A673 (cell line): ENCODE results near the gene ITGB8. TPM values are rescaled to one million over a fixed set of nuclear protein-coding genes. Genes with fewer than 3 reads are reported as not detected.
A peak's percentile ranks its signal among the peaks of the same experiment; 100 is the strongest.

ENCODE experiments used
- Bru-seq: library from RNA; stranded (reverse); fragments of 400-500 nt; gene quantifications from one replicate; lab custom pipeline; 2021; lab: Mats Ljungman, UMichigan
- BruChase-seq, 2 experiments: library from RNA; stranded (reverse); fragments of 400-500 nt; gene quantifications; one replicate each; lab custom pipeline; 2021; lab: Mats Ljungman, UMichigan
- BruUV-seq: library from RNA; stranded (reverse); fragments of 400-500 nt; replicated peaks from 2 replicates; lab custom pipeline; 2021; lab: Mats Ljungman, UMichigan
- CTCF ChIA-PET: fragments of 300-600 bp; sonication (Branson Sonifier 250); formaldehyde crosslinking; loops from one replicate; lab custom pipeline; 2022; ENCODE audit warnings: antibody characterized with exemption; lab: Charles Lee
- POLR2A ChIA-PET: fragments of 300-600 bp; sonication (Branson Sonifier 250); formaldehyde crosslinking; loops from one replicate; lab custom pipeline; 2022; ENCODE audit warnings: antibody characterized with exemption; ENCODE audit not compliant: low non-redundant PET; lab: Charles Lee
- DNase-seq: peaks from one replicate; pipeline ENCODE4 v3.0.0-alpha.2; 2015; ENCODE audit warnings: low spot score
- H3K27ac ChIP-seq: fragments of 200-600 bp; sonication (generic); 2 replicates; pipeline ENCODE4 v1.5.1; 2016; ENCODE audit warnings: mixed run types, low read depth, mild to moderate bottlenecking, mixed read lengths, antibody characterized with exemption, low read length; ENCODE audit not compliant: poor library complexity, severe bottlenecking
- H3K27me3 ChIP-seq: fragments of 200-600 bp; sonication (generic); replicated peaks from 2 replicates; pipeline ENCODE4 v1.6.1; 2017; ENCODE audit warnings: mixed run types, low read depth, mild to moderate bottlenecking, mixed read lengths, antibody characterized with exemption, low read length; ENCODE audit not compliant: insufficient read depth, poor library complexity
- H3K36me3 ChIP-seq: fragments of 200-600 bp; sonication (generic); 2 replicates; pipeline ENCODE4 v1.6.1; 2016; ENCODE audit warnings: mixed run types, mild to moderate bottlenecking, mixed read lengths, antibody characterized with exemption, low read length; ENCODE audit not compliant: insufficient read depth, poor library complexity, severe bottlenecking
- H3K4me1 ChIP-seq: fragments of 200-600 bp; sonication (generic); 2 replicates; pipeline ENCODE4 v1.6.1; 2017; ENCODE audit warnings: mixed run types, mild to moderate bottlenecking, mixed read lengths, antibody characterized with exemption, low read length; ENCODE audit not compliant: insufficient read depth, poor library complexity, severe bottlenecking
- H3K4me3 ChIP-seq: fragments of 200-600 bp; sonication (generic); 2 replicates; pipeline ENCODE4 v1.5.1; 2016; ENCODE audit warnings: low read depth, mixed run types, mild to moderate bottlenecking, mixed read lengths, low read length; ENCODE audit not compliant: poor library complexity, severe bottlenecking
- H3K9me3 ChIP-seq: fragments of 200-600 bp; sonication (generic); 2 replicates; pipeline ENCODE4 v1.6.1; 2016; ENCODE audit warnings: mixed run types, low read depth, mild to moderate bottlenecking, mixed read lengths, antibody characterized with exemption, low read length; ENCODE audit not compliant: poor library complexity, severe bottlenecking
- EZH2 ChIP-seq: fragments of 200-600 bp; sonication (generic); IDR thresholded peaks from 2 replicates; pipeline ENCODE4 v1.6.1; 2017; ENCODE audit warnings: borderline replicate concordance, low read depth, mild to moderate bottlenecking, mixed read lengths, antibody characterized with exemption, low read length; ENCODE audit not compliant: poor library complexity, severe bottlenecking
- intact Hi-C: fragments of 100-400 bp; cut with micrococcal nuclease; formaldehyde crosslinking; loops from one replicate; pipeline ENCODE4 v1.10.0; 2022; ENCODE audit not compliant: unreplicated experiment
- long read RNA-seq: library from polyadenylated mRNA; stranded (forward); transcript quantifications from one replicate; pipeline ENCODE4 v2.0.0, GENCODE V29; 2022
- total RNA-seq: library from RNA; stranded (reverse); gene quantifications from 2 replicates; pipeline ENCODE4 v1.2.3, GENCODE V29; 2021
- TF ChIP-seq, protein P1 (sequence below): fragments of 300-800, 200-600 bp; sonication (generic); conservative IDR thresholded peaks from 2 replicates; pipeline ENCODE4 v1.5.1; 2017; ENCODE audit warnings: low read depth, mild to moderate bottlenecking, antibody characterized with exemption, low read length, moderate library complexity, mixed read lengths

The ITGB8 gene
- total RNA-seq (0.90 and 1.3 TPM in 2 replicates), Bru-seq, nascent RNA (percentile 42 among the genes with signal in this experiment), BruChase-seq, experiment 1, labeled RNA remaining after a 2-hour chase (percentile 44 among the genes with signal in this experiment), BruChase-seq, experiment 2, labeled RNA remaining after a 6-hour chase (percentile 34 among the genes with signal in this experiment)
- long read RNA-seq, partial matches to known transcripts, result 1 of 1 reads
- long read RNA-seq, other reads (novel, unspliced or antisense), result 0 of 1 reads

DNA sequence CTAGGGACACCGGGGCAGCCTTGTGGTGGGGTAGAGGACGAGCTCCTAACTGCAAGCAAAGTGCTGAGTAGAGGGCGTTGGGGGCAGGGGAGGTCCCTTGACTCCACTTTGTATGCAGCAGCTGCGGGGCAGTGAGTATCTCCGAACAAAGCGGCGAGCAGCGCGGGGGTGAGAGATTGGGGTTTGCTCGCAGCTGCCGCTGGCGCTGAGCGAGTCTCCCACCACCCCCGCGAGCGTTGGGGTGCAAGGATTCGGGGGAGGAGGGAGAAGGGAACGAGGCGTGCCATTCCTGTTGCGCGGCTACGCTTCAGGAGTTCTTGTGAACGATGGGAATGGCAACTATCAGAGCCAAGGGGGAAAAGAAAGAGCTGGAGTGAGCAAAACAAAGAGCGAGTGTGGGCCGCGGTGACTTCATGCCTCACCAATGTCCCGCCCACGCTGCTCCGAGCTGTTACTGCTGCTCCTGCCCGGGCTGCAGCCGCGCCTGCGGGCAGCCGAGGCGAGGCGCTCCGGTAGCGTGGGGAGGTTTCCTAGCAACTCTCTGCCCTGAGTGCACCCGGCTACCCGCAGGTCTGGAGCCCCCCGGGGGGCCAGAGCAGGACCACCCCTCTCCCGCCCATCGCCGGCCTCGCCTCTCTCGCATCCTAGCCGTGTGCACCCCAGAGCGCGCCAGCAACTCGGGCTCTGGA, at the start of gene ITGB8:
ITGB8 (plus strand) TSS at position 662 of the 689 bp plus-strand sequence. CDS start 907 bp downstream, outside the sequence.
- Histone ChIP-seq H3K4me3 (peak within 1 kb of the TSS; percentile 61), H3K9me3 (no peaks in the 10 kb centered on the region), H3K4me1 (peaks cover 2% of the 10 kb centered on the region), H3K27me3 (peaks cover 7% of the 10 kb centered on the region), H3K27ac (peak within 1 kb of the TSS; percentile 28), H3K36me3 (no peaks in the 10 kb centered on the region)
- BruUV-seq, result no TSS peak
- ChIA-PET CTCF (interaction anchor here (1.2 to 1.9 kb wide), 2 partner anchors 268 to 583 kb away, joined by 3 to 9 read pairs; no protein-coding TSS in a partner anchor), POLR2A (interaction anchor here (0.5 to 0.6 kb wide), 2 partner anchors 352 to 601 kb away, joined by 4 read pairs; no protein-coding TSS in a partner anchor)
- TF ChIP-seq, protein P1, sequence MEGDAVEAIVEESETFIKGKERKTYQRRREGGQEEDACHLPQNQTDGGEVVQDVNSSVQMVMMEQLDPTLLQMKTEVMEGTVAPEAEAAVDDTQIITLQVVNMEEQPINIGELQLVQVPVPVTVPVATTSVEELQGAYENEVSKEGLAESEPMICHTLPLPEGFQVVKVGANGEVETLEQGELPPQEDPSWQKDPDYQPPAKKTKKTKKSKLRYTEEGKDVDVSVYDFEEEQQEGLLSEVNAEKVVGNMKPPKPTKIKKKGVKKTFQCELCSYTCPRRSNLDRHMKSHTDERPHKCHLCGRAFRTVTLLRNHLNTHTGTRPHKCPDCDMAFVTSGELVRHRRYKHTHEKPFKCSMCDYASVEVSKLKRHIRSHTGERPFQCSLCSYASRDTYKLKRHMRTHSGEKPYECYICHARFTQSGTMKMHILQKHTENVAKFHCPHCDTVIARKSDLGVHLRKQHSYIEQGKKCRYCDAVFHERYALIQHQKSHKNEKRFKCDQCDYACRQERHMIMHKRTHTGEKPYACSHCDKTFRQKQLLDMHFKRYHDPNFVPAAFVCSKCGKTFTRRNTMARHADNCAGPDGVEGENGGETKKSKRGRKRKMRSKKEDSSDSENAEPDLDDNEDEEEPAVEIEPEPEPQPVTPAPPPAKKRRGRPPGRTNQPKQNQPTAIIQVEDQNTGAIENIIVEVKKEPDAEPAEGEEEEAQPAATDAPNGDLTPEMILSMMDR, result no peak
- no peak for TF ChIP-seq EZH2
- peak; percentile 85 for DNase-seq
- intact Hi-C loops, result loop anchor here (2.0 kb wide), 1 partner anchor 268 kb away; no protein-coding TSS in a partner anchor

DNA sequence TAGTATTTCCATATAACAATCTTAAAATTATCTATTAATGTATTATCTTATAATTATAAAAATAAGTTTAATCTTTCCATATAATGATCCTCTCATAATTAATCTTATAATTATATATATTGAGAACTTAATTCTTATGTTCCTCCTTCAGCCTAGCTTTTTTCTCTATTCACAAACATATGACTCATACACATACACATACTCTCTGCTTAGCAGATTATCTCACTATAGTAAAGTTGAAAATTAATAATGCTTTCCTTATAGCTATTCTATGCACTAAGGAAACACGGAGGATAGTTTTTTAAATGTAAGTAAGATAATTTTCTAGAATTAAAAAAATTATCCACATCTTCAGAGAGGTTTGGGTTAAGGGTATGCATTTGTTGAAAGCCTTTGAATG, 47.7 kb upstream of the ITGB8 start:
- Histone ChIP-seq H3K36me3 (no peaks in the 10 kb centered on the region), H3K27ac (no peak overlapping the region), H3K4me1 (peaks cover 5% of the 10 kb centered on the region), H3K27me3 (no peaks in the 10 kb centered on the region), H3K9me3 (no peaks in the 10 kb centered on the region), H3K4me3 (no peak overlapping the region)
- BruUV-seq, result no TSS peak
- intact Hi-C loops, result no loop called here
- CTCF ChIA-PET, result no interaction called here
- TF ChIP-seq EZH2, result no peak
- TF ChIP-seq, protein P1, result no peak
- POLR2A ChIA-PET, result no interaction called here
- no peak for DNase-seq

DNA sequence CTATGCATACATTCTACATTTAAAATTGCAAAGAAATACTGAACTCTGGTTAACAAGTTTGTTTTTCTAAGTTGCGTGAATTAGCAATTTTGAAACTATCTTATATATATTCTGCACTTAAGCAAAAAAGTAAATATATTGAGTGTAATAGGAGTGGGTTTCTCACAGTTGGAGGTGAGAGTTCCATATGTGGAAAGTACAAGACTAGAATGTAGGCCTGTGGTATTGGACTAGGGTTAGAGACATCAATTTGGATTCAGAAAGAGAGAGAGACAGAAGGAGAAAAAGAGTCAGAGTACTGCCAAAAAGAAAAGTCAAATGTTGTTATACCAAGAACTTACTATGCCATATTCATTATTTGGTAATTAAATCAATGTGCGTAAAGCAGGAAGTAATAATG, 47.3 kb upstream of the ITGB8 start:
- ChIA-PET CTCF (no interaction called here), POLR2A (no interaction called here)
- H3K27ac ChIP-seq, result no peak overlapping the region
- no peak for DNase-seq
- H3K27me3 ChIP-seq, result no peaks in the 10 kb centered on the region
- TF ChIP-seq, protein P1, result no peak
- no peak for TF ChIP-seq EZH2
- peaks cover 5% of the 10 kb centered on the region for H3K4me1 ChIP-seq
- H3K36me3 ChIP-seq, result no peaks in the 10 kb centered on the region
- H3K4me3 ChIP-seq, result no peak overlapping the region
- intact Hi-C loops, result no loop called here
- no peaks in the 10 kb centered on the region for H3K9me3 ChIP-seq
- BruUV-seq, result no TSS peak
